Cortex of kidney (tissue), 1 donor: ENCODE measurements around the gene SOD1.

Experiments used
- DNase-seq: peaks from one replicate; lab custom pipeline; 2025; lab: John Stamatoyannopoulos, UW

Gene SOD1

GRCh38 chr21:31684918-31685317 is 25.4 kb downstream of the SOD1 start:
- no peak for DNase-seq

GRCh38 chr21:31686272-31686915 is 26.9 kb downstream of the SOD1 start:
- DNase-seq = no peak

- DNase-seq = no peak
Observed at GRCh38 chr21:31687108-31687507, 27.6 kb downstream of the SOD1 start.

- no peak for DNase-seq
Observed at GRCh38 chr21:31688603-31689368, 29.3 kb downstream of the SOD1 start.

GRCh38 chr21:31693222-31693621 is 33.7 kb downstream of the SOD1 start:
- DNase-seq = no peak

GRCh38 chr21:31696424-31696823 is 36.9 kb downstream of the SOD1 start:
- DNase-seq = no peak

GRCh38 chr21:31698461-31698860 is 39.0 kb downstream of the SOD1 start:
- no peak for DNase-seq

GRCh38 chr21:31700040-31700439 is 40.5 kb downstream of the SOD1 start:
- DNase-seq = no peak

- DNase-seq = no peak
Observed at GRCh38 chr21:31706562-31706961, 47.1 kb downstream of the SOD1 start.

GRCh38 chr21:31707499-31707898 is 48.0 kb downstream of the SOD1 start:
- no peak for DNase-seq

GRCh38 chr21:31708541-31708940 is 49.0 kb downstream of the SOD1 start:
- no peak for DNase-seq

- DNase-seq = no peak
Observed at GRCh38 chr21:31710586-31710985, 51.1 kb downstream of the SOD1 start.

GRCh38 chr21:31711326-31711725 is 51.8 kb downstream of the SOD1 start:
- no peak for DNase-seq

- DNase-seq = no peak
Observed at GRCh38 chr21:31711745-31712285, 52.3 kb downstream of the SOD1 start.

- DNase-seq = no peak
Observed at GRCh38 chr21:31713115-31713514, 53.6 kb downstream of the SOD1 start.

GRCh38 chr21:31713973-31714740 is 54.7 kb downstream of the SOD1 start:
- DNase-seq = no peak

- DNase-seq = no peak
Observed at GRCh38 chr21:31714741-31715365, 55.4 kb downstream of the SOD1 start.

- no peak for DNase-seq
Observed at GRCh38 chr21:31716106-31716505, 56.6 kb downstream of the SOD1 start.
